Liver (tissue), 9 donors: ENCODE data around the gene CCDC178. TPM values are rescaled to one million over a fixed set of nuclear protein-coding genes. Genes with fewer than 3 reads are reported as not detected.

Source experiments
- DNase-seq: peaks from one replicate; pipeline ENCODE4 v3.0.0-alpha.2; 2017; ENCODE audit warnings: low spot score
- H3K27ac ChIP-seq, 2 donors: one replicate each; pipeline ENCODE4 v1.7.0; 2013; ENCODE audit warnings: inconsistent platforms in 2 of 2, low read length in 2 of 2, control low read depth in 1 of 2, low read depth in 1 of 2, mild to moderate bottlenecking in 1 of 2
- H3K27me3 ChIP-seq, 4 donors: one replicate each; pipeline versions ENCODE4 v1.6.1 to v1.7.0; 2013; ENCODE audit warnings: low read length in 3 of 4, inconsistent platforms in 1 of 4, mild to moderate bottlenecking in 1 of 4, moderate library complexity in 1 of 4; ENCODE audit not compliant: control insufficient read depth in 4 of 4, insufficient read depth in 4 of 4
- H3K36me3 ChIP-seq, 4 donors: one replicate each; pipeline versions ENCODE4 v1.6.1 to v1.7.0; 2013; ENCODE audit warnings: low read length in 3 of 4, mild to moderate bottlenecking in 3 of 4, low read depth in 1 of 4, moderate library complexity in 1 of 4; ENCODE audit not compliant: control insufficient read depth in 4 of 4, insufficient read depth in 3 of 4
- H3K4me1 ChIP-seq, 4 donors: one replicate each; pipeline versions ENCODE4 v1.6.1 to v1.7.0; 2013; ENCODE audit warnings: low read length in 3 of 4, mild to moderate bottlenecking in 3 of 4, moderate library complexity in 1 of 4; ENCODE audit not compliant: control insufficient read depth in 4 of 4, insufficient read depth in 4 of 4
- H3K4me3 ChIP-seq, 3 donors: one replicate each; pipeline versions ENCODE4 v1.6.1 to v1.7.0; 2013; ENCODE audit warnings: low read length in 3 of 3, control low read depth in 1 of 3, low read depth in 1 of 3, mild to moderate bottlenecking in 1 of 3
- H3K9ac ChIP-seq, 2 donors: one replicate each; pipeline ENCODE4 v1.7.0; 2013; ENCODE audit warnings: low read length in 2 of 2, mild to moderate bottlenecking in 2 of 2, moderate library complexity in 2 of 2, control low read depth in 1 of 2, low read depth in 1 of 2
- H3K9me3 ChIP-seq, 4 donors: one replicate each; pipeline versions ENCODE4 v1.6.1 to v1.7.0; 2013; ENCODE audit warnings: low read length in 3 of 4; ENCODE audit not compliant: control insufficient read depth in 4 of 4
- ATF3 ChIP-seq: IDR thresholded peaks from 2 replicates; pipeline ENCODE4 v1.6.1; 2016; ENCODE audit warnings: antibody characterized with exemption
- CTCF ChIP-seq: fragments of 150-350 bp; IDR thresholded peaks from 2 replicates; pipeline ENCODE4 v1.5.1; 2017; ENCODE audit warnings: improper control_type of control experiment, low read depth, low read length; ENCODE audit not compliant: missing input control
- EGR1 ChIP-seq, 2 donors: IDR thresholded peaks; 2 replicates each; pipeline ENCODE4 v1.6.1; 2016 to 2018; ENCODE audit warnings: antibody characterized with exemption in 2 of 2, low read depth in 2 of 2
- FOXA1 ChIP-seq: IDR thresholded peaks from 2 replicates; pipeline ENCODE4 v1.6.1; 2016; ENCODE audit warnings: antibody characterized with exemption
- FOXA2 ChIP-seq: IDR thresholded peaks from 2 replicates; pipeline ENCODE4 v1.6.1; 2016; ENCODE audit warnings: antibody characterized with exemption
- GABPA ChIP-seq, 2 donors: IDR thresholded peaks in 1 of 2; conservative IDR thresholded peaks in 1 of 2; 2 replicates each; pipeline ENCODE4 v1.6.1; 2016; ENCODE audit warnings: antibody characterized with exemption in 2 of 2, mild to moderate bottlenecking in 1 of 2, moderate library complexity in 1 of 2
- HNF4A ChIP-seq, 2 donors: conservative IDR thresholded peaks; 2 replicates each; pipeline ENCODE4 v1.6.1; 2016; ENCODE audit warnings: antibody characterized with exemption in 2 of 2, mild to moderate bottlenecking in 2 of 2
- HNF4G ChIP-seq: IDR thresholded peaks from 2 replicates; pipeline ENCODE4 v1.6.1; 2016; ENCODE audit warnings: antibody characterized with exemption
- JUND ChIP-seq, 2 donors: IDR thresholded peaks; 2 replicates each; pipeline ENCODE4 v1.6.1; 2016; ENCODE audit warnings: antibody characterized with exemption in 2 of 2
- MAX ChIP-seq: IDR thresholded peaks from 2 replicates; pipeline ENCODE4 v1.6.1; 2016; ENCODE audit warnings: antibody characterized with exemption
- NR2F2 ChIP-seq: IDR thresholded peaks from 2 replicates; pipeline ENCODE4 v1.6.1; 2016; ENCODE audit warnings: antibody characterized with exemption
- RAD21 ChIP-seq, 2 donors: IDR thresholded peaks; 2 replicates each; pipeline ENCODE4 v1.6.1; 2016; ENCODE audit warnings: antibody characterized with exemption in 2 of 2, mild to moderate bottlenecking in 2 of 2
- RXRA ChIP-seq, 2 donors: IDR thresholded peaks; 2 replicates each; pipeline ENCODE4 v1.6.1; 2017 to 2018; ENCODE audit warnings: antibody characterized with exemption in 2 of 2, mild to moderate bottlenecking in 1 of 2
- SP1 ChIP-seq: IDR thresholded peaks from 2 replicates; pipeline ENCODE4 v1.6.1; 2018; ENCODE audit warnings: antibody characterized with exemption, mild to moderate bottlenecking
- TAF1 ChIP-seq: conservative IDR thresholded peaks from 2 replicates; pipeline ENCODE4 v1.6.1; 2016; ENCODE audit warnings: antibody characterized with exemption, mild to moderate bottlenecking
- YY1 ChIP-seq: IDR thresholded peaks from 2 replicates; pipeline ENCODE4 v1.6.1; 2016; ENCODE audit warnings: antibody characterized with exemption, mild to moderate bottlenecking
- WGBS: extraction: QIAGEN DNeasy Blood & Tissue Kit; methylation state at CpG from one replicate; pipeline ENCODE4 v1.1.7; 2013; 5-methylcytosine and 5-hydroxymethylcytosine counted together
- polyA plus RNA-seq, 2 donors: library from polyadenylated mRNA; stranded (reverse) in 1 of 2; unstranded in 1 of 2; fragments of 200-250 nt in 1 of 2; fragments of >200 nt in 1 of 2; fragmentation: Nextera tagmentation in 1 of 2; extraction: Ambion mirVana in 1 of 2; gene quantifications; one replicate each; pipeline versions ENCODE4 v1.2.1 to v1.2.3, GENCODE V29; 2013 to 2015
- total RNA-seq, 2 donors: library from RNA; depleted of rRNA; stranded (reverse); fragments of >200 nt; gene quantifications; one replicate each; pipeline ENCODE4 v1.2.3, GENCODE V29; 2014
- TF ChIP-seq, protein P1 (sequence below): IDR thresholded peaks from 2 replicates; pipeline ENCODE4 v1.6.1; 2016; ENCODE audit warnings: antibody characterized with exemption, mild to moderate bottlenecking
- donor health status: healthy.
- donor health status: healthy.
- donor health status: healthy.
- donor health status: healthy.
- donor health status: healthy.

Gene CCDC178
- total and polyA plus RNA-seq, 4 donors = not detected

DNA sequence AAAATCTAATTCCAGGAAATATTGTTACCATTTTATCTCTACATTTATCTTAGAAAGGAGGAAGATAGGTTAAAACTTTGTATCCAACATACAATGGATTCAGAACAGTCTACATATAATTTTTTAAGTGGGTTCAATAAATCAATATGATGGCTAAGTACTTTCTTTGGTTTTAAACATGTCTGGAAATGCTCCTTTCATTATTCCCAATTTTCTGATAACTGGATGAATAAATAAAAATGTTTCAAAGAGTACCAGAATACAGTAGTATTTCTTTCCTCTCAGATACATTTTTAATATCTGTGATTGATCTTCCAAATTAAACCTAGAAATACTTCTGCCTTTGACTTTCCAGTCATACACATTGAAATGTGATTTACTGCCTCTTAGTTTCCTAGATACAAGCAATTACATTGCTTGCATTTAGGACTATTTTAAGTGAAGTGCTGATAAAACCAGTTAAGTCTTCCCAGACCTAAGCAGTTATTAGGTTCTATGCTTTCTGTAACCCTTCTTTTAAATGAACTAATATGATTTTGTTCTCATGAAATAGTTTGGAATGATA lies 283.5 kb downstream of the CCDC178 start:
- TF ChIP-seq MAX = no peak
- TF ChIP-seq NR2F2 = no peak
- no peak for TF ChIP-seq YY1
- no peak for TF ChIP-seq ATF3
- TF ChIP-seq HNF4G = no peak
- TF ChIP-seq EGR1 (IDR thresholded peaks at IDR 0.05; ENCODE audit: low read depth in 2 of 2) = no peak
- TF ChIP-seq, protein P1, sequence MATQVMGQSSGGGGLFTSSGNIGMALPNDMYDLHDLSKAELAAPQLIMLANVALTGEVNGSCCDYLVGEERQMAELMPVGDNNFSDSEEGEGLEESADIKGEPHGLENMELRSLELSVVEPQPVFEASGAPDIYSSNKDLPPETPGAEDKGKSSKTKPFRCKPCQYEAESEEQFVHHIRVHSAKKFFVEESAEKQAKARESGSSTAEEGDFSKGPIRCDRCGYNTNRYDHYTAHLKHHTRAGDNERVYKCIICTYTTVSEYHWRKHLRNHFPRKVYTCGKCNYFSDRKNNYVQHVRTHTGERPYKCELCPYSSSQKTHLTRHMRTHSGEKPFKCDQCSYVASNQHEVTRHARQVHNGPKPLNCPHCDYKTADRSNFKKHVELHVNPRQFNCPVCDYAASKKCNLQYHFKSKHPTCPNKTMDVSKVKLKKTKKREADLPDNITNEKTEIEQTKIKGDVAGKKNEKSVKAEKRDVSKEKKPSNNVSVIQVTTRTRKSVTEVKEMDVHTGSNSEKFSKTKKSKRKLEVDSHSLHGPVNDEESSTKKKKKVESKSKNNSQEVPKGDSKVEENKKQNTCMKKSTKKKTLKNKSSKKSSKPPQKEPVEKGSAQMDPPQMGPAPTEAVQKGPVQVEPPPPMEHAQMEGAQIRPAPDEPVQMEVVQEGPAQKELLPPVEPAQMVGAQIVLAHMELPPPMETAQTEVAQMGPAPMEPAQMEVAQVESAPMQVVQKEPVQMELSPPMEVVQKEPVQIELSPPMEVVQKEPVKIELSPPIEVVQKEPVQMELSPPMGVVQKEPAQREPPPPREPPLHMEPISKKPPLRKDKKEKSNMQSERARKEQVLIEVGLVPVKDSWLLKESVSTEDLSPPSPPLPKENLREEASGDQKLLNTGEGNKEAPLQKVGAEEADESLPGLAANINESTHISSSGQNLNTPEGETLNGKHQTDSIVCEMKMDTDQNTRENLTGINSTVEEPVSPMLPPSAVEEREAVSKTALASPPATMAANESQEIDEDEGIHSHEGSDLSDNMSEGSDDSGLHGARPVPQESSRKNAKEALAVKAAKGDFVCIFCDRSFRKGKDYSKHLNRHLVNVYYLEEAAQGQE = no peak
- no peaks in the 10 kb centered on the region for H3K4me1 ChIP-seq
- peaks cover 0 to 4% (median 0%) of the 10 kb centered on the region in 4 donors for H3K27me3 ChIP-seq
- H3K36me3 ChIP-seq = no peaks in the 10 kb centered on the region
- DNase-seq = no peak
- H3K9ac ChIP-seq = no peak overlapping the region
- H3K9me3 ChIP-seq = no peaks in the 10 kb centered on the region
- no peak overlapping the region for H3K27ac ChIP-seq
- no peak overlapping the region for H3K4me3 ChIP-seq

GRCh38 chr18:33154049-33154448 lies 286.5 kb downstream of the CCDC178 start:
- no peak for DNase-seq
- TF ChIP-seq GABPA (IDR thresholded peaks at IDR 0.05 in 1 of 2, conservative IDR thresholded peaks at IDR 0.05 in 1 of 2) (no peak), RXRA (IDR thresholded peaks at IDR 0.05) (no peak), FOXA2 (no peak), YY1 (no peak), MAX (no peak), EGR1 (IDR thresholded peaks at IDR 0.05; ENCODE audit: low read depth in 2 of 2) (no peak), SP1 (no peak), JUND (IDR thresholded peaks at IDR 0.05) (no peak), FOXA1 (no peak), RAD21 (IDR thresholded peaks at IDR 0.05) (no peak), HNF4A (conservative IDR thresholded peaks at IDR 0.05) (no peak), TAF1 (no peak), ATF3 (no peak), CTCF (no peak), NR2F2 (no peak), HNF4G (no peak)
- TF ChIP-seq, protein P1 = no peak
- Histone ChIP-seq H3K27me3 (peaks cover 0 to 4% (median 0%) of the 10 kb centered on the region in 4 donors), H3K4me1 (no peaks in the 10 kb centered on the region), H3K9ac (no peak overlapping the region), H3K4me3 (no peak overlapping the region), H3K36me3 (no peaks in the 10 kb centered on the region), H3K27ac (no peak overlapping the region), H3K9me3 (no peaks in the 10 kb centered on the region)
- WGBS = 55% methylated on average over 2 of the region's 2 CpGs
